Heart left ventricle (tissue), 16 donors: ENCODE data around the gene CACNA1S. TPM values are rescaled to one million over a fixed set of nuclear protein-coding genes. Genes with fewer than 3 reads are reported as not detected.

Experiments
- ATAC-seq, 4 donors: fragments of 200-7000 bp; cut with Tn5 transposase; one replicate each; pipeline ENCODE4 v1.9.1; 2020 to 2022; ENCODE audit warnings: moderate library complexity in 4 of 4, mild to moderate bottlenecking in 3 of 4, moderate number of reproducible peaks in 1 of 4
- DNase-seq, 5 donors: peaks; one replicate each; pipeline ENCODE4 v3.0.0-alpha.2; 2020
- H3K27ac ChIP-seq, 12 donors: fragments of 200-600 bp; sonication (generic) in 4 of 12; one replicate each; pipeline versions ENCODE4 v1.5.0 to v1.8.0; 2016 to 2022; ENCODE audit warnings: mild to moderate bottlenecking in 2 of 12
- H3K27me3 ChIP-seq, 9 donors: fragments of 200-600 bp; sonication (generic) in 2 of 9; one replicate each; pipeline versions ENCODE4 v1.5.1 to v1.8.0; 2016 to 2022; ENCODE audit warnings: mild to moderate bottlenecking in 3 of 9
- H3K36me3 ChIP-seq, 9 donors: fragments of 200-600 bp; sonication (generic) in 2 of 9; one replicate each; pipeline versions ENCODE4 v1.5.0 to v1.8.0; 2018 to 2022; ENCODE audit warnings: mild to moderate bottlenecking in 2 of 9
- H3K4me1 ChIP-seq, 12 donors: fragments of 200-600 bp; sonication (generic) in 4 of 12; one replicate each; pipeline versions ENCODE4 v1.5.0 to v1.8.0; 2016 to 2022; ENCODE audit warnings: mild to moderate bottlenecking in 3 of 12
- H3K4me3 ChIP-seq, 12 donors: fragments of 200-600 bp; sonication (generic) in 4 of 12; one replicate each; pipeline versions ENCODE4 v1.5.0 to v1.8.0; 2017 to 2022; ENCODE audit warnings: mild to moderate bottlenecking in 9 of 12, moderate library complexity in 4 of 12
- H3K9me3 ChIP-seq, 12 donors: fragments of 200-600 bp; sonication (generic) in 4 of 12; one replicate each; pipeline versions ENCODE4 v1.5.0 to v1.8.0; 2016 to 2022; ENCODE audit warnings: mild to moderate bottlenecking in 1 of 12
- CTCF ChIP-seq, 12 donors: fragments of 200-600 bp; sonication (generic) in 4 of 12; IDR thresholded peaks; one replicate each; pipeline versions ENCODE4 v1.5.0 to v1.8.0; 2018 to 2022; ENCODE audit warnings: antibody characterized with exemption in 12 of 12, mild to moderate bottlenecking in 5 of 12
- POLR2A ChIP-seq, 2 donors: fragments of 450-650 bp; IDR thresholded peaks; one replicate each; pipeline ENCODE4 v1.6.1; 2017; ENCODE audit warnings: antibody characterized with exemption in 2 of 2, mild to moderate bottlenecking in 2 of 2, moderate library complexity in 2 of 2
- WGBS, 4 donors: extraction: QIAGEN DNeasy Blood & Tissue Kit in 2 of 4; methylation state at CpG; one replicate each; pipeline versions ENCODE4 v1.1.5 to v1.1.7; 2013 to 2018; 5-methylcytosine and 5-hydroxymethylcytosine counted together
- intact Hi-C, 10 donors: fragments of 100-400 bp; cut with DNase I; formaldehyde crosslinking; loops; one replicate each; pipeline versions ENCODE4 v1.11.1 to v1.14.2; 2022
- polyA plus RNA-seq, 2 donors: library from polyadenylated mRNA; stranded (reverse); fragments of 200-250 nt; gene quantifications; one replicate each; pipeline ENCODE4 v1.2.3, GENCODE V29; 2013
- total RNA-seq, 9 donors: library from RNA; depleted of rRNA in 2 of 9; stranded (reverse); fragments of >200 nt in 2 of 9; fragmentation: NEBNext Ultra II Directional in 3 of 9; extraction: Animal tissue kit (Norgen Biotek cat#: 25700) in 3 of 9; gene quantifications; one replicate each; pipeline versions ENCODE4 v1.1.0 to v1.2.4, GENCODE V29; 2016 to 2023
- donor health status: ischemic (EF 13 %, LVEDD 7.1; RV severe dilation, severe dysfunction).
- donor health status: healthy with polysubstance abuse.
- donor health status: DM: no; HTN: yes; CAD: no.
- donor health status: DM: no; HTN: no; CAD: no.
- donor health status: ischemic (EF 25% LVEDD 6.9; RV normal size, moderate dysfunction).
- donor health status: ischemic (EF 25% LVEDD 5.7; RV mildly dilated, moderate dysfunction).
- donor health status: healthy.
- donor health status: DM: yes; HTN: yes; CAD: no.
- donor health status: ischemic (EF 35%, LVEDD 5.7; RV mildly dilated, moderate dysfunction).
- donor health status: nonischemic (EF 11% LVEDD 7.7; RV severe dilation, severe dysfunction).
- donor health status: DM: yes; HTN: yes; CAD: no.
- donor health status: PGD.
- donor health status: ischemic (EF 29% LVEDD 5.4; RV normal size, mild dysfunction).
- donor health status: nonischemic (EF 23%, LVEDD 6.1; RV moderate dilation, normal function).

The CACNA1S gene
- total and polyA plus RNA-seq, 11 donors: not detected

GRCh38 chr1:201090541-201090940 lies 21.7 kb downstream of the CACNA1S start:
- intact Hi-C loops: no loop called here

GRCh38 chr1:201089596-201089995 lies 22.6 kb downstream of the CACNA1S start:
- DNase-seq (no peak), ATAC-seq (no peak)
- Histone ChIP-seq H3K27ac (no peak overlapping the region), H3K36me3 (no peaks in the 10 kb centered on the region), H3K4me3 (no peak overlapping the region), H3K27me3 (peaks cover 0 to 10% (median 0%) of the 10 kb centered on the region in 9 donors), H3K4me1 (peaks cover 0 to 3% (median 0%) of the 10 kb centered on the region in 12 donors), H3K9me3 (no peaks in the 10 kb centered on the region)
- TF ChIP-seq CTCF (IDR thresholded peaks at IDR 0.05): no peak
- no peak for TF ChIP-seq POLR2A (IDR thresholded peaks at IDR 0.05)
- intact Hi-C loops: loop anchor here in 4 of 10 donors (5.0 to 10.0 kb wide), 3 partner anchors 115 to 135 kb away; no protein-coding TSS in a partner anchor
- 84 to 91% (median 85%) methylated on average over 5 of the region's 5 CpGs for WGBS, 4 donors

More at GRCh38 chr1:201090541-201090940, 21.7 kb downstream of the CACNA1S start:
- no peak overlapping the region for H3K27ac ChIP-seq
- no peaks in the 10 kb centered on the region for H3K9me3 ChIP-seq
- H3K27me3 ChIP-seq: peaks cover 0 to 10% (median 0%) of the 10 kb centered on the region in 9 donors
- DNase-seq (no peak), ATAC-seq (no peak)
- no peak overlapping the region for H3K4me3 ChIP-seq
- H3K36me3 ChIP-seq: no peaks in the 10 kb centered on the region
- H3K4me1 ChIP-seq: no peaks in the 10 kb centered on the region
- no peak for TF ChIP-seq CTCF (IDR thresholded peaks at IDR 0.05)
- no peak for TF ChIP-seq POLR2A (IDR thresholded peaks at IDR 0.05)
- WGBS, 4 donors: 82 to 90% (median 87%) methylated on average over 4 of the region's 4 CpGs

- DNase-seq: no peak
- H3K27ac ChIP-seq: no peak overlapping the region
- intact Hi-C loops: loop anchor here in 4 of 10 donors (5.0 to 10.0 kb wide), 3 partner anchors 116 to 136 kb away; no protein-coding TSS in a partner anchor
Measured at GRCh38 chr1:201088901-201089525, 23.2 kb downstream of the CACNA1S start.

More at GRCh38 chr1:201088901-201089525, 23.2 kb downstream of the CACNA1S start:
- peaks cover 0 to 6% (median 0%) of the 10 kb centered on the region in 12 donors for H3K4me1 ChIP-seq
- WGBS, 4 donors: 91 to 94% (median 92%) methylated on average over 18 to 19 of the region's 19 CpGs
- H3K4me3 ChIP-seq: no peak overlapping the region
- no peak for TF ChIP-seq POLR2A (IDR thresholded peaks at IDR 0.05)
- no peak for TF ChIP-seq CTCF (IDR thresholded peaks at IDR 0.05)
- no peaks in the 10 kb centered on the region for H3K36me3 ChIP-seq
- H3K27me3 ChIP-seq: peaks cover 0 to 10% (median 0%) of the 10 kb centered on the region in 9 donors
- H3K9me3 ChIP-seq: no peaks in the 10 kb centered on the region
- no peak for ATAC-seq
